Activated T-cell treated with anti-CD3 and anti-CD28 coated beads, Interleukin-2, amount 50 U/mL, for 24 hours (primary cell): ENCODE results near the gene PARD3B.

Experiments used
- DNase-seq: peaks from one replicate; pipeline ENCODE4 v3.0.0-alpha.2; 2020
- H3K27ac Mint-ChIP-seq: 2 replicates; pipeline ENCODE4 v1.8.0; 2020; ENCODE audit warnings: mild to moderate bottlenecking, mixed read lengths
- H3K27me3 Mint-ChIP-seq: 2 replicates; pipeline ENCODE4 v1.8.0; 2020; ENCODE audit warnings: mixed read lengths
- H3K36me3 Mint-ChIP-seq: 2 replicates; pipeline ENCODE4 v1.8.0; 2020; ENCODE audit warnings: low read depth, mixed read lengths
- H3K4me1 Mint-ChIP-seq: 2 replicates; pipeline ENCODE4 v1.8.0; 2020; ENCODE audit warnings: low read depth, mixed read lengths
- H3K4me3 Mint-ChIP-seq: 2 replicates; pipeline ENCODE4 v1.8.0; 2020; ENCODE audit warnings: mild to moderate bottlenecking, moderate library complexity, mixed read lengths
- H3K9me3 Mint-ChIP-seq: 2 replicates; pipeline ENCODE4 v1.8.0; 2020; ENCODE audit warnings: mixed read lengths

PARD3B gene

DNA sequence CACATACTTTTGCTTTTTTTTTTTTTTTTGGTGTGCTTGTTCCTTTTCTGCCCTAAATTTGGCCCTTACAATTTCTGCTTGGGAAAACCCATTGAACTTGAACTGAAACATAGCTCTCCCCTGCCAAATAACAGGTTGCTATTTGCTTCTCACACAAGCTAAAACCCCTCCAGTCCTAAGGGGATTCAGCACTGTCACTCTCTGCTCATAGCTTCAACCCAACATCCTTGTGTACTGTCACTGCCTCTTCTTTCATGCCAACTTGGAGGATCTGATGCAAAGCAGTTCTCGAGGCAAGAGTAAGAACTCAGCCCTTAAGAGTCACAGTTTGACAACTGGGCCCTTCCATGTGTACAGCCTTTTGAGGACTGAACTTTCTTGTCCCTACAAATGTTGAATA is 1106.4 kb downstream of the PARD3B start:
- H3K27ac Mint-ChIP-seq, result no peak overlapping the region
- no peak for DNase-seq
- H3K4me1 Mint-ChIP-seq, result peaks cover 5% of the 10 kb centered on the region
- H3K27me3 Mint-ChIP-seq, result no peaks in the 10 kb centered on the region
- H3K4me3 Mint-ChIP-seq, result no peak overlapping the region
- H3K36me3 Mint-ChIP-seq, result no peaks in the 10 kb centered on the region
- no peaks in the 10 kb centered on the region for H3K9me3 Mint-ChIP-seq

DNA sequence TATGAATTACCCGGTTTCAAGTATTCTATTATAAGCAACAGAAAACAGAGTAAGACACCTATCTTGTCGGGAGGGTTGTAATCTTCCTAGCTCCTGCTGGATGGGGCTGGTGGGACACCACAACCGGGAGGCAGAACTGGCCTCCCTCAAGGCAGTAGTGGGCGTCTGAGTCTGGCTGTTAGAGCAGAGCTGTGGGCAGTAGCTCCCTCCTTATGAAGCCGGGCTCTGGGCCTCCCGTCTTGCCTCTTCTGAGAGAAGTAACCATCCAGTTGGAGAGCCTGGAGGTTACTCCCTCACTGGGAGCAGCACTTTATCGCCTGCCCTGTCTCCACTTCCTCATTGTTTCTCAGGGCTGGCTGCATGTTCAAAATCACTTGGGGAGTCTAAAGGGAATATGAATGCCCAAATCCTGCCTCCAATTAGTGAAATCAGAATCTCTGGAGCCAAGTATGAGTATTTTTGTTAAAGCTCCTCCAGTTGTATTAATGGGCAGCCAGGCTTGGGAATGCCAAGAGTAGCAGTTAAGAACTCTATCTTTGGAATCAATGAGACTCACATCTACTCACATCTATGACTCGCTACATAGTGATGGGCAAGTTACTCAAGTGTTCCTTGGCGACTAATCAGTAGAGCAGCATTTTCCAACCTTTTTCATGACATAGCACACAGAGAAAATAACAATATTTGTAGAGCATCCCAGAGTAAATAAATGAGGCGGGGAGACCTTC is 1109.8 kb downstream of the PARD3B start:
- H3K4me3 Mint-ChIP-seq, result no peak overlapping the region
- no peaks in the 10 kb centered on the region for H3K36me3 Mint-ChIP-seq
- DNase-seq, result no peak
- peaks cover 7% of the 10 kb centered on the region for H3K4me1 Mint-ChIP-seq
- no peak overlapping the region for H3K27ac Mint-ChIP-seq
- H3K27me3 Mint-ChIP-seq, result no peaks in the 10 kb centered on the region
- H3K9me3 Mint-ChIP-seq, result no peaks in the 10 kb centered on the region

GRCh38 chr2:205655779-205656456 is 1110.6 kb downstream of the PARD3B start:
- Mint-ChIP-seq H3K36me3 (no peaks in the 10 kb centered on the region), H3K27ac (no peak overlapping the region), H3K4me1 (peaks cover 16% of the 10 kb centered on the region), H3K27me3 (no peaks in the 10 kb centered on the region), H3K9me3 (no peaks in the 10 kb centered on the region), H3K4me3 (no peak overlapping the region)
- no peak for DNase-seq

DNA sequence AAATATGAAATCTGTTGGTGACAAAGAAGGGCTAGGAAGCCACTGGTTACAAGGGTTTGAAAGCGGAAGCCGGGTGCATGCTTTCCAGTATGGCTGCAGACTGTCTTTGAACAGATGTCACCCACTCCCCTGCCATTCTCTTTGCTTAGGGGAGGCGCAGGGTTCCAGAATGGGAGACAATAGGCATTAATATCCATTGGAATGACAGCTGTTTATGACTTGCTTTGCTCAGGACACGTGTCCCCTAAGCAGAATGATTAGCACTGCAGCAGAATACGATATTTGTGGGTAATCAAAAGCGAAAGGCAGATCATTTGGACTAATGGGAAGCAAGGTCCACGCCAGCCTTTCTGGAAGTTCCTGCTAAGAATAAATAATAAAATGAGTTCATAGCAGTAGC is 1111.2 kb downstream of the PARD3B start:
- no peaks in the 10 kb centered on the region for H3K9me3 Mint-ChIP-seq
- peaks cover 21% of the 10 kb centered on the region for H3K4me1 Mint-ChIP-seq
- no peaks in the 10 kb centered on the region for H3K27me3 Mint-ChIP-seq
- no peak overlapping the region for H3K4me3 Mint-ChIP-seq
- no peak for DNase-seq
- no peak overlapping the region for H3K27ac Mint-ChIP-seq
- no peaks in the 10 kb centered on the region for H3K36me3 Mint-ChIP-seq

GRCh38 chr2:205656941-205657340 is 1111.7 kb downstream of the PARD3B start:
- Mint-ChIP-seq H3K9me3 (no peaks in the 10 kb centered on the region), H3K36me3 (no peaks in the 10 kb centered on the region), H3K4me1 (peaks cover 25% of the 10 kb centered on the region)

DNA sequence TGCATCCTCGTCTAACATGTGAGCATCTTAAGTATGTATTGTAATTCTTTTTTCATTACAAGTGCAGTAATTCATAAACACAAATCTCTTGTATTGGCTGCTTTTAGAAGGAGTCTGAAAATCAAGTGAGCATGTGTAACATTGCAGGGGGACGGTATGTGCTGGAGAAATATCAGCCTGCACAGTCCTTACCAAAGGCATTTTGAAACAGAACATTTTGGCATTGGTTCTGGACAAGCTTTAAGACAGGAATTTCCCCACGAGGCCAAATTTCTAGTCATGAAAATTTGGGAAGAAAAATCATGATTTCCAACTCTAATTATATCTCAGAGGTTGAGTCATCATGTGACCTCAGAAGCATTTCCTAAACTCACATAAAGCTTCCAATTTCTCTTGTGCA is 1112.3 kb downstream of the PARD3B start:
- Mint-ChIP-seq H3K4me3 (no peak overlapping the region), H3K27me3 (no peaks in the 10 kb centered on the region)
- DNase-seq, result no peak

More at GRCh38 chr2:205656941-205657340, 1111.7 kb downstream of the PARD3B start:
- Mint-ChIP-seq H3K27ac (no peak overlapping the region), H3K27me3 (no peaks in the 10 kb centered on the region), H3K4me3 (no peak overlapping the region)
- no peak for DNase-seq

DNA sequence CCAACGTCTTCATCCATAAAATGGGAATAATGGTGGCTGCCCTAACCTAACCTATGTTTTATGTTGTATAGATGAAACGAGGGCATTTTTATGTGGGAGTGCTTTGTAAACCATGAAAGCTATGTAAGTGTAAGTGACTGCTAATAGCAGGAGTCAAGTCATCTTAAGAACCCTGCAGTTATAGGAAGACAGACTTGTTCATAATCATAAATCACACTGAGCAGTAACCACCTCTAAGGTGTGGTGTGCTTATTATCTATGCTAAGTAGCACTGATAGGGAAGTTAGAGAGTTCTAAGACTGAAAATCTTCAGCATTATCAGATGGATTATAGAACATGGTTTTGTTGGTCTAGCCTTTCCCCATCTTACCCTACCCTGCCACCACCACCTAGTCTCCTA is 1112.8 kb downstream of the PARD3B start:
- Mint-ChIP-seq H3K4me1 (peaks cover 28% of the 10 kb centered on the region), H3K27me3 (no peaks in the 10 kb centered on the region), H3K9me3 (no peaks in the 10 kb centered on the region), H3K36me3 (no peaks in the 10 kb centered on the region), H3K4me3 (no peak overlapping the region), H3K27ac (no peak overlapping the region)
- no peak for DNase-seq

More for the DNA sequence above, 1112.3 kb downstream of the PARD3B start:
- Mint-ChIP-seq H3K4me1 (peaks cover 28% of the 10 kb centered on the region), H3K9me3 (no peaks in the 10 kb centered on the region), H3K36me3 (no peaks in the 10 kb centered on the region), H3K27ac (no peak overlapping the region)

DNA sequence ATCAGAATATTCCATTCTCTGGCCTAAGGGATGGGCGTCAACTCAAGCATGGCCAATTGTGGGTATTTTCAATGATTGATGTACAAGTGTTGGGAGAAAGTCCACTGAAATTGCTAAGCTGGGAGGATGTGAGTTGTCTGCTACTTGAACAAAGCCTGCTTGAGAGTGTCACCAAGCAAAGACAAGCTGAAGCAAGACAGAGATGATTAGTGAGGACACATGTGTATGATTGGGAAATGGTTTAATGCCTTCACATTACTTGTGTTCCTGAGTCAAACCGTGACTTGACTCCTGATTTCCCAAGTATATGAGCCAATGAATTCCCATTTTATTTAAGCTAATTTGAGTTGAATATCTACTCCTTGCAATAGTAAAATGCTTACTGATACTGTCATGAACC is 1113.3 kb downstream of the PARD3B start:
- Mint-ChIP-seq H3K36me3 (no peaks in the 10 kb centered on the region), H3K27ac (no peak overlapping the region), H3K27me3 (no peaks in the 10 kb centered on the region), H3K9me3 (no peaks in the 10 kb centered on the region), H3K4me1 (peaks cover 28% of the 10 kb centered on the region), H3K4me3 (no peak overlapping the region)
- DNase-seq, result no peak

DNA sequence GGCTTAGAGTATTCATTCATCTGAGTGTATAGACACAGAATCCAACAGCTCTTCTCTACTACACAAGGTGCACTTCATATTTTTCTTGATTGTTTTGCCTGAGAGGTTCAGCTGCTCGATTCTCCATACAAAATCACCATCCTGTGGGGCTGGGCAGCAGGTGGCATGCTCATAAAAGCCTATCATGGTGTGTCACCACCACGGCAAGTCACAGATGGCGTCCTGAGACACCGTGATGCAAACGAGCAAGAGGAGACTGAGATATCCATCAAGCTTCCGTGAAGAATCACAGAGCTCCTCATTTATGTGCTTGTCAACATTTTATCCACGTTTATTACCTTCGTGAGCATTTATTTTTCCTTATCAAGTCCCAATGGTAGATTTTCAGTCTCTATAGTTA is 1114.6 kb downstream of the PARD3B start:
- no peak for DNase-seq
- no peak overlapping the region for H3K4me3 Mint-ChIP-seq
- no peak overlapping the region for H3K27ac Mint-ChIP-seq
- no peaks in the 10 kb centered on the region for H3K36me3 Mint-ChIP-seq
- H3K4me1 Mint-ChIP-seq, result peaks cover 28% of the 10 kb centered on the region
- no peaks in the 10 kb centered on the region for H3K9me3 Mint-ChIP-seq
- H3K27me3 Mint-ChIP-seq, result no peaks in the 10 kb centered on the region

DNA sequence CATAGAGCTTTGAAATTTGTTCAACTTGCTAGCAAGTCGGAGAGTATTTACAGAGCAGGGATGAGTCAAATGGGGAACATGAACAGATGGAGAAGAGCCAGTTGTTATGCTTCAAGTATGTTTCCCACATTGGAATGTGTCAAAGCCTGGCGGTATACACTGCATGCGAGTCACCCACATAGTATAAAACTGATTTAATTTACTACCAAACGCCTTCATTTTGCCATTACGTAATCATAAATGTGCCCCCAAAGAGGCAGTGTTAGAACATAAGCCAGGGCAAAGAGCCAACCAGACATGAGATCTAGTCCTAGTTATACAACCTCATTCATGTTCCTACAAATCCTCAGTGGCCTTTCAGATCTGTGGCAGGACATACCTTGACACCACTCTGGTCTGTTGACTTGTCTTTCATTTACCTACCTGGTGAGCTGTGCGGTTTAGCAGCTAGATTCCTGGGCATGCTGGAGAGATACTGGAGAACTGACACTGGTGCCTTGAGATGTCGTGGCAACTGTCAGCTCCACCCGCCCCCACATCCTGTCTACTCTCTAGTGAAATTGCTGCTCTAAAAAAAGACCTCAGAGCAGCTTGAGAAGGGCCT is 1115.3 kb downstream of the PARD3B start:
- H3K36me3 Mint-ChIP-seq, result no peaks in the 10 kb centered on the region
- H3K4me1 Mint-ChIP-seq, result peaks cover 23% of the 10 kb centered on the region
- no peaks in the 10 kb centered on the region for H3K9me3 Mint-ChIP-seq
- no peak overlapping the region for H3K4me3 Mint-ChIP-seq
- H3K27ac Mint-ChIP-seq, result peak overlapping the region; percentile 48
- DNase-seq, result peak; percentile 48
- H3K27me3 Mint-ChIP-seq, result no peaks in the 10 kb centered on the region

DNA sequence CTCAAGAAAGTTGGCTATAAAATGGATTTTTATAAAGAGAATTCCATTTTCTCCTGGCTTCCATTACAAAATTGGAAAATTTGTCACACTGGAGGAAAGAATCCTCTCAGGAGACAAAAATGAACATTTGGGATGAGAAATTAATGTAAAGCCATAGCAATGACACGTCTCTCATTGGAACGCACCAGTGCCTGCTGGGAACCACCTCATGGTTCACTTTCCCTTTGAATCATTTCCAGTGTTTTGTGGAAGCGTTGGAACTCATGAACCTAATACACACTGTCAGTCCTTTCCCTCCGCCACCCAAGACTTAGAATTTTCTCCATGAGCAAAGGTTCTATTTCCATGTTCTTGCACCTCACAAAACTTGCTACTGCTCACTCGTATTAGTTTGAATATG is 1116.0 kb downstream of the PARD3B start:
- Mint-ChIP-seq H3K4me1 (peaks cover 23% of the 10 kb centered on the region), H3K4me3 (no peak overlapping the region), H3K9me3 (no peaks in the 10 kb centered on the region), H3K27me3 (no peaks in the 10 kb centered on the region), H3K36me3 (no peaks in the 10 kb centered on the region), H3K27ac (no peak overlapping the region)
- no peak for DNase-seq

- no peaks in the 10 kb centered on the region for H3K36me3 Mint-ChIP-seq
- no peak overlapping the region for H3K27ac Mint-ChIP-seq
- H3K9me3 Mint-ChIP-seq, result peaks cover 1% of the 10 kb centered on the region
- H3K4me3 Mint-ChIP-seq, result no peak overlapping the region
- no peak for DNase-seq
- H3K27me3 Mint-ChIP-seq, result no peaks in the 10 kb centered on the region
- peaks cover 23% of the 10 kb centered on the region for H3K4me1 Mint-ChIP-seq
Observed at GRCh38 chr2:205662206-205662965, 1117.1 kb downstream of the PARD3B start.

DNA sequence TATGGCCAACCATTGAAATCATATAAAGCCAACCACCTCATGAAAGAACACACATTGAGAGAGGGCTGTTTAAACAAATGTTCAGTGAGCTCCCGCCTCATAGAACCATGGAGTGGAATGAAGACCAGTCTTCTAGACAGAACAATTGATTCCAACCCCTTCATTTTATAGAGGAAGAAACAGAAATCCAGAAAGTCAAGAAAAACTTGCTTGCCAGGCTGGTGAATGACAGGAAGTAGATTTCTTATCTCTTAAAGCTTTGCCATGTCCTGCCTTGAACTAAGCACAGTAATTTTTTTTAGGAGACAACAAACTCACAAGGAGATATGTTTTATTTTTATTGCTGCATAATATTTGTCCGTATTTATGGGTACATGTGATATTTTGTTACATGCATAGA is 1120.5 kb downstream of the PARD3B start:
- Mint-ChIP-seq H3K27me3 (peaks cover 3% of the 10 kb centered on the region), H3K9me3 (peaks cover 4% of the 10 kb centered on the region)
- DNase-seq, result no peak

More for the DNA sequence above, 1120.5 kb downstream of the PARD3B start:
- H3K4me1 Mint-ChIP-seq, result peaks cover 13% of the 10 kb centered on the region
- H3K4me3 Mint-ChIP-seq, result no peak overlapping the region
- H3K27ac Mint-ChIP-seq, result no peak overlapping the region
- H3K36me3 Mint-ChIP-seq, result no peaks in the 10 kb centered on the region
